Fibroblast of pulmonary artery (primary cell): Measurements from ENCODE around the gene NPHS2.

Experiments used
- DNase-seq: peaks from one replicate; pipeline ENCODE4 v3.0.0-alpha.2; 2010; ENCODE audit warnings: low read depth
- H3K4me3 ChIP-seq: replicated peaks from 2 replicates; pipeline ENCODE4 v1.5.1; 2011; ENCODE audit warnings: low read depth, mild to moderate bottlenecking, control low read depth, low read length, moderate library complexity
- TF ChIP-seq, protein P1 (sequence below): IDR thresholded peaks from 2 replicates; pipeline ENCODE4 v1.5.1; 2011; ENCODE audit warnings: mild to moderate bottlenecking, control low read depth, low read length, inconsistent platforms; ENCODE audit errors: missing control alignments

Gene NPHS2

DNA sequence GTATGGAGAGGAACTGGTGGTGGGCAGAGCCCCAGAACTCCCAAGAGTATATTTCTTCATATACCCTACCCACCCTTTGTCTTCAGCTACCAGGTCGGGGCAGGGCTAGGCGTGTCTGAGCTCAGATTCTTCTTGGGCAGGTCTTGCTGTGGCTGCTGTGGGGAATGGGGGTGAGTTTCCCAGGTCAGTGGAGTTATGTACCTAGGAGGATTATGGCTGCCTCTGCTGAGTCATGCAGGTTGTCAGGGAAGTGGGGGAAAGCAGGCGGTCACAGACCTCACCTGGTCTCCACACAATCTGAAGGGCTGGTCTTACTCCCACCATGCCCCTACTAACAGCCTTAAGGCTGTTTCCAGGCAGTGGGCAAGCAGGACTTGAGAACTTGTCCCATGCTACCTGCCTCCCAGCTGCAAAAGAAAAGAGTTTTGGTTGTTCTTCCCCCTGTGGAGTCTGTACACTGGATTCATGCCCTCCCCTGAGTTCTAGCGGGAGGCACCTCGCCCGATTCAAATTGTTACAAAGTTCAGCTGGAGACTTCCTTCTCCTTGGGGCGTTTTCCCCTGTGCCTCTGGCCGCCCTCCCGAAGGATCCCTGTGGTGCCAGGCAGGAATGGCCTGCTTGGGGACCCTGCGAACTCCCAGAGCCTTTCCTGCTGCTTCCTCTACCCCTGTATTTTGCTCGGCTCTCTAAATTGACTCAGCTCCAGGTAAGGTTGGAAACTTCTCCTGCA lies 58.6 kb downstream of the NPHS2 start:
- DNase-seq = no peak
- TF ChIP-seq, protein P1, sequence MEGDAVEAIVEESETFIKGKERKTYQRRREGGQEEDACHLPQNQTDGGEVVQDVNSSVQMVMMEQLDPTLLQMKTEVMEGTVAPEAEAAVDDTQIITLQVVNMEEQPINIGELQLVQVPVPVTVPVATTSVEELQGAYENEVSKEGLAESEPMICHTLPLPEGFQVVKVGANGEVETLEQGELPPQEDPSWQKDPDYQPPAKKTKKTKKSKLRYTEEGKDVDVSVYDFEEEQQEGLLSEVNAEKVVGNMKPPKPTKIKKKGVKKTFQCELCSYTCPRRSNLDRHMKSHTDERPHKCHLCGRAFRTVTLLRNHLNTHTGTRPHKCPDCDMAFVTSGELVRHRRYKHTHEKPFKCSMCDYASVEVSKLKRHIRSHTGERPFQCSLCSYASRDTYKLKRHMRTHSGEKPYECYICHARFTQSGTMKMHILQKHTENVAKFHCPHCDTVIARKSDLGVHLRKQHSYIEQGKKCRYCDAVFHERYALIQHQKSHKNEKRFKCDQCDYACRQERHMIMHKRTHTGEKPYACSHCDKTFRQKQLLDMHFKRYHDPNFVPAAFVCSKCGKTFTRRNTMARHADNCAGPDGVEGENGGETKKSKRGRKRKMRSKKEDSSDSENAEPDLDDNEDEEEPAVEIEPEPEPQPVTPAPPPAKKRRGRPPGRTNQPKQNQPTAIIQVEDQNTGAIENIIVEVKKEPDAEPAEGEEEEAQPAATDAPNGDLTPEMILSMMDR = no peak
- H3K4me3 ChIP-seq = no peak overlapping the region

DNA sequence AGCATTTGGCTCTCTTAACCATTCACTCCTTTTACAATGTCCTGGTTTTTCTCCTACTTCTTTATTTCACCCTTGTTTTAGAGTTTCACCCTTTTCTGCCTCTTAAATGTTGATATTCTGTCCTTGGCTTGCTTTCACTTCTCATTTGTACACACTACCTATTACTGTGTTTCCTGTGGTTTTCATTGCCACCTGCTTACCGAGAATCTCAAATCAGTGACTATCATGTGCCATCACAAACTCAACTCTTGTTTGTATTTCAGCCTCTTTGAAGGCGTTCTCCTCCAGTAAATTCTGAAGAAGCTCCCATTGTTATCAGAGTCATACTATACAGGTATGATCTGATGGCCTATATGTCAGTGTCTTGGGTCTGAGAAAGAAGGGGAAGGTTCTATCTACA lies 65.7 kb downstream of the NPHS2 start:
- TF ChIP-seq, protein P1 = no peak
- DNase-seq = no peak
- no peak overlapping the region for H3K4me3 ChIP-seq

- no peak overlapping the region for H3K4me3 ChIP-seq
- DNase-seq = no peak
- TF ChIP-seq, protein P1 = no peak
Observed at GRCh38 chr1:179509384-179509783, 66.4 kb downstream of the NPHS2 start.

DNA sequence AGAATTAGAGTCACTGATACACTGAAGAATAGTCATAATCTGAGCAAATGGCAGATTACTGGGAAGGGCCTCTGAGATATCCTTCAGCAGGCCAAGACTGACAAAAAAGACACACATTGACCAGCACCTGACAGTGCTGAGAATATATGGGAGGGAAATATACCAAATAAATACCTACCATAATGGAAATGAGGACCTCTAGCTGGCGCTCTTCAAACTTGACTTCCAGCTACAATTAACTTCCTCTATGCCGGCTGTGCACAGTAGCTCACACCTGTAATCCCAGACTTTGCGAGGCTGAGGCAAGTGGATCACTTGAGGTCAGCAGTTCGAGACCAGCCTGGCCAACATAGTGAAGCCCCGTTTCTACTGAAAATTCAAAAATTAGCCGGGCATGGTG lies 69.5 kb downstream of the NPHS2 start:
- no peak overlapping the region for H3K4me3 ChIP-seq
- no peak for DNase-seq
- TF ChIP-seq, protein P1 = no peak
